Cardiac fibroblast (primary cell): Measurements from ENCODE around the gene FGF2.

Source experiments
- DNase-seq, 2 donors: peaks; one replicate each; pipeline versions ENCODE4 v3.0.0 to v3.0.0-alpha.2; 2010; ENCODE audit warnings: low read depth in 2 of 2
- H3K4me3 ChIP-seq, 2 donors: replicated peaks in 1 of 2; 1 replicate in 1 of 2; 2 replicates in 1 of 2; pipeline ENCODE4 v1.5.1; 2011; ENCODE audit warnings: low read depth in 2 of 2, low read length in 2 of 2, mild to moderate bottlenecking in 2 of 2, moderate library complexity in 1 of 2
- TF ChIP-seq, protein P1 (sequence below): IDR thresholded peaks from one replicate; pipeline ENCODE4 v1.5.1; 2011; ENCODE audit warnings: low read depth, mild to moderate bottlenecking, low read length, inconsistent platforms

FGF2 gene

DNA sequence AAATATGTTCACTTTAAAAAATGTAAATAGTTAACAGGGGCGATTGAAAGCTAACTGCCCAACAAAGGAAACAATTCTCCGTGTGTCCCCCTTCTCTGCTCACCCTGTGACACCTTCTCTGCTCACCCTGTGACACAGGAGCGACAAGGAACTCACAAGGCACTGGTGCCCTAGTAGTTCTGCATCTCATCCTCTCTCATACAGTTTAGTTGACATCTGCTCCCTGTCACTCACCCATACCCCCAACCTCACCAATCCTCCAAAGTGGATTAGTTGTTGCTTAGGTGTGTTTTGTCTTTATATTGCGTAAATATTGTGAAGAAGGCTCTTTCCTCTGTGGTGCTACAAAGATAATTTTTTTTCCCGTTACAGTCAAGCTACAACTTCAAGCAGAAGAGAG, 49.3 kb downstream of the FGF2 start:
- DNase-seq, result no peak
- no peak overlapping the region for H3K4me3 ChIP-seq
- TF ChIP-seq, protein P1, sequence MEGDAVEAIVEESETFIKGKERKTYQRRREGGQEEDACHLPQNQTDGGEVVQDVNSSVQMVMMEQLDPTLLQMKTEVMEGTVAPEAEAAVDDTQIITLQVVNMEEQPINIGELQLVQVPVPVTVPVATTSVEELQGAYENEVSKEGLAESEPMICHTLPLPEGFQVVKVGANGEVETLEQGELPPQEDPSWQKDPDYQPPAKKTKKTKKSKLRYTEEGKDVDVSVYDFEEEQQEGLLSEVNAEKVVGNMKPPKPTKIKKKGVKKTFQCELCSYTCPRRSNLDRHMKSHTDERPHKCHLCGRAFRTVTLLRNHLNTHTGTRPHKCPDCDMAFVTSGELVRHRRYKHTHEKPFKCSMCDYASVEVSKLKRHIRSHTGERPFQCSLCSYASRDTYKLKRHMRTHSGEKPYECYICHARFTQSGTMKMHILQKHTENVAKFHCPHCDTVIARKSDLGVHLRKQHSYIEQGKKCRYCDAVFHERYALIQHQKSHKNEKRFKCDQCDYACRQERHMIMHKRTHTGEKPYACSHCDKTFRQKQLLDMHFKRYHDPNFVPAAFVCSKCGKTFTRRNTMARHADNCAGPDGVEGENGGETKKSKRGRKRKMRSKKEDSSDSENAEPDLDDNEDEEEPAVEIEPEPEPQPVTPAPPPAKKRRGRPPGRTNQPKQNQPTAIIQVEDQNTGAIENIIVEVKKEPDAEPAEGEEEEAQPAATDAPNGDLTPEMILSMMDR, result no peak

DNA sequence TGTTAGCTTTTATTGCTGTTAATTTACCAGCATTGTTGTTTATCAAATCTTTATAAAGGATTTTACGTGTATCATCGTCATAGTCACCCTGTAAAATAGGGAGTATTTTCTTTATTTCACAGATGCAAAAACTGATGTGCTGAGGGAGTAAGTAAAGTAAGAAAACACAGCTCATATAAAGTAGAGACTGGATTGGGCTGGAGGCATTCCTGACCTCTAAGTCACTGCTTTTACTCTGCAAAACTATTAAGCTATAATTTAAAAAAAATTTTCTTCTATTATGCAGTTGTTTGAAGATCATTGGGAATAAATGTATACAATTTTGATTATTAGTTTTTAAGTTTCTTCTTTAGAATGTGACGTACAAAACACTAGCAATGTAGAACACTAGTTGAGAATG, 49.8 kb downstream of the FGF2 start:
- TF ChIP-seq, protein P1, result no peak
- H3K4me3 ChIP-seq, result no peak overlapping the region
- peak in 1 of 2 donors; percentile 32 for DNase-seq

DNA sequence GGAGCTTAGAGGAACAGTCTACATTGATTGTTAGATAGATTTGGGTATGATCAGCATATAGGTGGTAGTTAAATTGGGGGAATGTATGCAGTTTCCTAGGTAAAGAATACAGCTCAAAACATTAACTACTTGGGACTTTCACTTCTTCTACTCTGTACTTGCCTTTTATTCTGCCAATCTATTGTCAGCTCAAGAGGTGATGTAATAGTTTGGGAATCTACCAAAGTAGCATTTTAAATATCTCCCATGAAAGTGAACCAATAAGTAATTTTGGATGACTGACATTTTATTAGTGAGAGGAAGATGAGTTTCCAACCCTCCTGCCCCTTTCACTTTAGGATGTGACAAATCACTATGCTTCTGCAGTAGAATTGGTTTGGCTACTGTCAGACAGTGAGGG, 52.4 kb downstream of the FGF2 start:
- H3K4me3 ChIP-seq, result no peak overlapping the region
- TF ChIP-seq, protein P1, result no peak
- no peak for DNase-seq

DNA sequence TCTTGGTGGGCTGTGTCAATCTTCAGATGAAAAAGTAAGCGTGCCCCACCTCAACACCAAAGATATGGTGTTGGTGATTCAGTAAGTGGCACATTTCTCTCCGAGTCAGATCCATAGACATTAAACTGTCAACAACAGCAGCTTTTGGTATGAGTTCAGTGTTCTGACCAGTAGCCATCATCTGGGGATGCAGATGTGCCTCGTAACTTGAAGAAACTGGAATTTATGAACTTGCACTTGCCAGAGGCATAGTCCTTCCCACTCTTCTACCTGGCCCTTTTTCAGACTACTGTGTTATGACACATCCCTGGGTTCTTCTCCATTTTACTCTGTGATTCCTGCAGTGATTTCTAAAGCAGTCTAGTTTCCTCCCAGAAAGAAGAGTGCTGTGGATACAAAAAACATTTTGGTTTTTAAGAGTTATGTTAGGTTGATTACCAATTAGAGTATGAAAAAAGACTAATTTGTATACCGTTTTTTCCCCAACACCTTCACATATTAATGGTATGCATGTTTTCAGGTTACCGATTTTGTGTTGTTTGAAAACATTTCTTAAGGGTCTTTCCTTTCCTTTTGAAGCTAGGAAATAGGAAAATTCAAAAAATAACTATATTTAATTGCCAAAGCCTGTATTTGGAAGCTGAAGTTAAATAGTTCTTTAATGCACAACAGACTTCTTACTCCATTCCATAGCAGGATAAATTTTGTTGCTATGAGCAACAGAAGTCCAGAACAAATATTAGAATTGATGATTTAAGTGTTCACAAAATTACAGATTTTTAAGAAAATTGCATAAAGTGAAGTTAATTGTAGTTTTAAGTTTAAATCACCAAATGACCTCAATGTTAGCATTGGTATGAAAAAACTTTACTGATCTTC, 56.5 kb downstream of the FGF2 start:
- H3K4me3 ChIP-seq, result no peak overlapping the region

DNA sequence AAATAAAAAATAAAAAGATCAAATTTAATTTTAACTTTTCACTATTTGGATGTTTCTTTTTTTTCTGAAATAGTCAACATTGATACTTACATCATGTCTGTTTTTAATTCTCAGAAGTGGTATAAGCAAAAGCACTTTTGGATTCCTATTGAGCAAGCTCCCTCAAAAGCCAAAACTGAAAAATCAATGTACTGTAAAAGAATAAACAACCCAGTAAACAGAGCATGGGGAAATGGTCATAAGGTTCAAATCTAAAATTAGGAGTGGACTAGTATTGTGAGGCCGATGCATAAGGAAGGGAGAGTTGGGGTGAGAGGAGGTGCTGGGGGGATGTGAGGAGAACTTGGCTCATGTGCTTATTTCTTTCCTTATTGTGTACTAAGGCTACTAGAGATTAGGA, 57.9 kb downstream of the FGF2 start:
- H3K4me3 ChIP-seq, result no peak overlapping the region
- DNase-seq, result no peak
- TF ChIP-seq, protein P1, result no peak

More for the DNA sequence above, 56.5 kb downstream of the FGF2 start:
- DNase-seq, result no peak
- TF ChIP-seq, protein P1, result no peak

DNA sequence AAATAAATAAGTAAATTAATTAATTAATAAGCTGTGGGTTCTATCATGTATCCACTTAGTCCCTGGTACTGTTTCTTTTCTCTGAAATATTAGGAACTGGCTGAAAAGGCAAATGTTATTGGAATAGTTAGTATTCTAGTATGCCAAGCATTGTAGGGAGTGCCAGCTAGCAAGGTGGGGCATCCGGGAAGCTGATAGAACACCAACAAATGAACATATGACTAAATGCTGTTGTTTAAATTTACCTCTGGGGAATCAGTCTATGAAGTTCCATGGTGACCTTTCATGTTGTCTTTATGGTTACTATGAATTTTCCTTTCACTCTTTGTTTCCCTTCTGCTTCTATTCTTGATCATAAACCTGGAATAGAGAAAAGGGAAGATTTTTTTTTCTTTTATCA, 63.1 kb downstream of the FGF2 start:
- no peak for DNase-seq
- no peak overlapping the region for H3K4me3 ChIP-seq
- TF ChIP-seq, protein P1, result no peak
